IMR-90 (cell line): ENCODE results near the gene ARHGAP24.

ENCODE experiments used
- POLR2A ChIP-seq: IDR thresholded peaks from 2 replicates; pipeline ENCODE4 v1.6.1; 2012; ENCODE audit warnings: mild to moderate bottlenecking, low read depth, low read length
- RCOR1 ChIP-seq: IDR thresholded peaks from 2 replicates; pipeline ENCODE4 v1.6.1; 2012; ENCODE audit warnings: mild to moderate bottlenecking, low read length, improper control_type of control experiment; ENCODE audit not compliant: insufficient replicate concordance
- TF ChIP-seq, protein P1 (sequence below): conservative IDR thresholded peaks from 2 replicates; pipeline ENCODE4 v1.5.1; 2012; ENCODE audit warnings: mild to moderate bottlenecking, low read depth, low read length, improper control_type of control experiment
- TF ChIP-seq, protein P2 (sequence below): fragments of 150-350 bp; IDR thresholded peaks from 2 replicates; pipeline ENCODE4 v1.6.1; 2016; ENCODE audit warnings: low read depth, mild to moderate bottlenecking, low read length, moderate library complexity, borderline replicate concordance

DNA sequence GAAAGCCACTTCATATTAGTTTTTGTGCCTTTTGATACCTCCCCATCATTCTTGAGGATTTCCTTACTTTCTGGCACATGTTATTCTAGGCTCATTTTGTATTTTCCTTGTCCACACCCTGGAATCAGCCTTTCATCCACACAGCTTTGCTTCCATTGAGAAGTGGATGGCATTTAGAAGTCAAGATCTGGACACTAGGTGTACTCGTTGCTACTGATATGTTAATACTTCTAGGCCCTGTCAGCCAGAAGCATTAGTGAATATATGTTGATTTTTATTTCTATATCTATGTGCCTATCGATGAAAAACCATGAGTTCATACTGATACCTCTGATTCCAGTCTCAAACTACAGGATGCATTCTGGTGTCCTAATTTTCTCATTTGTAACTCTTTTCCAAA is 73.2 kb downstream of the ARHGAP24 start:
- TF ChIP-seq POLR2A (no peak), RCOR1 (no peak)
- TF ChIP-seq, protein P1, sequence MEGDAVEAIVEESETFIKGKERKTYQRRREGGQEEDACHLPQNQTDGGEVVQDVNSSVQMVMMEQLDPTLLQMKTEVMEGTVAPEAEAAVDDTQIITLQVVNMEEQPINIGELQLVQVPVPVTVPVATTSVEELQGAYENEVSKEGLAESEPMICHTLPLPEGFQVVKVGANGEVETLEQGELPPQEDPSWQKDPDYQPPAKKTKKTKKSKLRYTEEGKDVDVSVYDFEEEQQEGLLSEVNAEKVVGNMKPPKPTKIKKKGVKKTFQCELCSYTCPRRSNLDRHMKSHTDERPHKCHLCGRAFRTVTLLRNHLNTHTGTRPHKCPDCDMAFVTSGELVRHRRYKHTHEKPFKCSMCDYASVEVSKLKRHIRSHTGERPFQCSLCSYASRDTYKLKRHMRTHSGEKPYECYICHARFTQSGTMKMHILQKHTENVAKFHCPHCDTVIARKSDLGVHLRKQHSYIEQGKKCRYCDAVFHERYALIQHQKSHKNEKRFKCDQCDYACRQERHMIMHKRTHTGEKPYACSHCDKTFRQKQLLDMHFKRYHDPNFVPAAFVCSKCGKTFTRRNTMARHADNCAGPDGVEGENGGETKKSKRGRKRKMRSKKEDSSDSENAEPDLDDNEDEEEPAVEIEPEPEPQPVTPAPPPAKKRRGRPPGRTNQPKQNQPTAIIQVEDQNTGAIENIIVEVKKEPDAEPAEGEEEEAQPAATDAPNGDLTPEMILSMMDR = no peak
- TF ChIP-seq, protein P2, sequence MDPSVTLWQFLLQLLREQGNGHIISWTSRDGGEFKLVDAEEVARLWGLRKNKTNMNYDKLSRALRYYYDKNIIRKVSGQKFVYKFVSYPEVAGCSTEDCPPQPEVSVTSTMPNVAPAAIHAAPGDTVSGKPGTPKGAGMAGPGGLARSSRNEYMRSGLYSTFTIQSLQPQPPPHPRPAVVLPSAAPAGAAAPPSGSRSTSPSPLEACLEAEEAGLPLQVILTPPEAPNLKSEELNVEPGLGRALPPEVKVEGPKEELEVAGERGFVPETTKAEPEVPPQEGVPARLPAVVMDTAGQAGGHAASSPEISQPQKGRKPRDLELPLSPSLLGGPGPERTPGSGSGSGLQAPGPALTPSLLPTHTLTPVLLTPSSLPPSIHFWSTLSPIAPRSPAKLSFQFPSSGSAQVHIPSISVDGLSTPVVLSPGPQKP = no peak
